ENCODE results near the gene SP1. TPM values are rescaled to one million over a fixed set of nuclear protein-coding genes. Genes with fewer than 3 reads are reported as not detected.
"Not testable (repeated sequence)": the region's sequence is repeated elsewhere in the genome, so short reads cannot be mapped to it uniquely, and the experiment has no call there.

Gene SP1
- total RNA-seq (10 to 100 TPM; 75.6 to 92.8 (median 86.1) TPM), polyA plus RNA-seq (10 to 100 TPM in 1 of 3 donors, 1 to 10 TPM in 2; 9.1 to 13.6 (median 9.9) TPM)
- long read RNA-seq, donor 1, transcript SP1-203 (2 exons, 1,061 nt): major isoform, 8 of 28 reads
- long read RNA-seq, donor 1, partial matches to known transcripts: 19 of 28 reads
- long read RNA-seq, donor 1, other reads (novel, unspliced or antisense): 0 of 28 reads
- long read RNA-seq, donor 2, partial matches to known transcripts: 0 of 3 reads
- long read RNA-seq, donor 2, other reads (novel, unspliced or antisense): 0 of 3 reads

DNA sequence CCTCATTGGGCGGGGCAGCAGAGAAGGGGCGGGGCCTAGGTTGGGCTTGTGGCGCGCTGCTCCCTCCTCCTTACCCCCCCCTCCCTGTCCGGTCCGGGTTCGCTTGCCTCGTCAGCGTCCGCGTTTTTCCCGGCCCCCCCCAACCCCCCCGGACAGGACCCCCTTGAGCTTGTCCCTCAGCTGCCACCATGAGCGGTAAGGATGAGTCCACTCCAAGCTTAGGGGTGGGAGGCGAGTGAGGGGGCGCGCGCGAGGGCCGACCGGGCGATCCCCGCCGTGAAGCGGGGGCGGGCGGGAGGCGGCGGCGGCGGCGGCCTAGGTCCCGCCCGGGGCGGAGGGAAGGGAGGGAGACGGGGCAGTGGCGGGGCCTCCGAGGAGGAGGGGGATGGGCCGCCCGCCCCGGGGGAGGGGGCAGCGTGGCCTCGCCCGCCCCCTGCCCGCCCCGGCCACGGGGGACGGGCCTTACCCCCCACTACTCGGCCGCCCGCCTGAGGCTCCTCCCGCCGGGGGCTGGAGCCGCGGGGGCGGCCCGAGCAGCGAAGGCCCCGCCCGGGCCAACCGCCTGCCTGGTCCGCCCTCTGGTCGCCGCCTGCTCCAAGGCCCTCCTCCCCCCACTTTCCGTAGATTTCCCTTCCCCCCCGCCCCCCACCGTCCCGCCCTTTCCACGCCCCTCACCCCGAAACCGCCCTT is at the start of gene SP1:
Gene SP1, plus strand, starts transcription at position 73 of the 690 bp plus-strand sequence. Its CDS starts 116 bp downstream, at position 189.
- H3K27me3 ChIP-seq (replicated peaks in 1 of 7): no peaks in the 10 kb centered on the region
- peaks cover 0 to 43% (median 34%) of the 10 kb centered on the region in 6 donors for H3K36me3 ChIP-seq
- intact Hi-C loops (cut with DNase I; ENCODE audit: low total_unique reads): no loop called here
- peak within 1 kb of the TSS; percentile 43 to 84 (median 58) for H3K4me3 ChIP-seq
- peaks cover 43 to 59% (median 55%) of the 10 kb centered on the region in 6 donors for H3K4me1 ChIP-seq
- 0 to 1% (median 0%) methylated on average over 9 to 67 of the region's 71 CpGs for WGBS, 5 donors
- DNase-seq: peak; percentile 98
- H3K9me3 ChIP-seq: no peaks in the 10 kb centered on the region
- peak in 2 of 3 donors; percentile 6 for TF ChIP-seq POLR2A (IDR thresholded peaks at IDR 0.05)
- peak; percentile 34 to 82 (median 78) for TF ChIP-seq POLR2AphosphoS5 (IDR thresholded peaks at IDR 0.05)
- no peak for TF ChIP-seq CTCF (IDR thresholded peaks at IDR 0.05 in 8 of 11, conservative IDR thresholded peaks at IDR 0.05 in 3 of 11)
- peak within 1 kb of the TSS; percentile 94 to 100 (median 98) for H3K27ac ChIP-seq

GRCh38 chr12:53330671-53331070 is 49.3 kb upstream of the SP1 start:
- WGBS, 5 donors: 72 to 87% (median 81%) methylated on average over 5 of the region's 5 CpGs
- no peak for DNase-seq
- Histone ChIP-seq H3K4me1 (peaks cover 5 to 10% (median 7%) of the 10 kb centered on the region in 6 donors), H3K27ac (no peak overlapping the region), H3K4me3 (no peak overlapping the region), H3K9me3 (no peaks in the 10 kb centered on the region), H3K36me3 (no peaks in the 10 kb centered on the region), H3K27me3 (replicated peaks in 1 of 7) (peaks cover 0 to 58% (median 0%) of the 10 kb centered on the region in 7 donors)
- intact Hi-C loops (cut with DNase I; ENCODE audit: low total_unique reads): no loop called here
- TF ChIP-seq POLR2A (IDR thresholded peaks at IDR 0.05): no peak
- no peak for TF ChIP-seq POLR2AphosphoS5 (IDR thresholded peaks at IDR 0.05)
- no peak for TF ChIP-seq CTCF (IDR thresholded peaks at IDR 0.05 in 8 of 11, conservative IDR thresholded peaks at IDR 0.05 in 3 of 11)

GRCh38 chr12:53332339-53332738 is 47.6 kb upstream of the SP1 start:
- H3K4me3 ChIP-seq; H3K36me3 ChIP-seq; H3K27ac ChIP-seq; intact Hi-C loops (cut with DNase I; ENCODE audit: low total_unique reads); H3K9me3 ChIP-seq; H3K4me1 ChIP-seq; DNase-seq: not testable (repeated sequence)
- H3K27me3 ChIP-seq (replicated peaks in 1 of 7): peaks cover 0 to 60% (median 4%) of the 10 kb centered on the region in 7 donors

DNA sequence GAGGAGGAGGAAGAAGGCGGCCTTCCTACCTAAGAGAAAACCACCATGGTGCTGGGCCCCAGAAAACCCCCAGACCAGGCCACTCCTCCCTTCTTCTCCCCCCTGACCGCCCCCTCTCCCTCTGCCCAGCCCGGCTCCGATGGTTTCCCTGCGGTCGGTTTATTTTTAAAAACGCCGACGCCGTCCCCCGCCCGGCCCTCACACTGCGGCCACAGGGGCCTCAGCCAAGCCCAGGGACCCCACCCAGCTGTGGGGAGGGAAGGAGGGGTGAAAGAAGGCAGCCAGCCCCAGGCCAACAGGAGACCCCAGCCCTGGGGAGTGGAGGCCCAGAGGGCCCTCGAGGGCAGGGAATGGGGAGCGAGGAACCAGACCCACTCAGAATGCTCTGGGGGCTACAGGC is 47.2 kb upstream of the SP1 start:
- H3K4me1 ChIP-seq: peaks cover 0 to 7% (median 0%) of the 10 kb centered on the region in 6 donors
- H3K9me3 ChIP-seq: no peaks in the 10 kb centered on the region
- H3K36me3 ChIP-seq: no peaks in the 10 kb centered on the region
- TF ChIP-seq POLR2AphosphoS5 (IDR thresholded peaks at IDR 0.05): no peak
- no peak for TF ChIP-seq CTCF (IDR thresholded peaks at IDR 0.05 in 8 of 11, conservative IDR thresholded peaks at IDR 0.05 in 3 of 11)
- no peak for TF ChIP-seq POLR2A (IDR thresholded peaks at IDR 0.05)
- H3K27me3 ChIP-seq (replicated peaks in 1 of 7): peaks cover 0 to 64% (median 6%) of the 10 kb centered on the region in 7 donors
- H3K27ac ChIP-seq: no peak overlapping the region
- intact Hi-C loops (cut with DNase I; ENCODE audit: low total_unique reads): no loop called here
- WGBS, 5 donors: 60 to 76% (median 73%) methylated on average over 15 of the region's 15 CpGs
- no peak for DNase-seq
- H3K4me3 ChIP-seq: no peak overlapping the region
